ENCODE results near the gene FCRLA.
"Not testable (repeated sequence)": the region's sequence is repeated elsewhere in the genome, so short reads cannot be mapped to it uniquely, and the experiment has no call there.

The FCRLA gene, protein sequence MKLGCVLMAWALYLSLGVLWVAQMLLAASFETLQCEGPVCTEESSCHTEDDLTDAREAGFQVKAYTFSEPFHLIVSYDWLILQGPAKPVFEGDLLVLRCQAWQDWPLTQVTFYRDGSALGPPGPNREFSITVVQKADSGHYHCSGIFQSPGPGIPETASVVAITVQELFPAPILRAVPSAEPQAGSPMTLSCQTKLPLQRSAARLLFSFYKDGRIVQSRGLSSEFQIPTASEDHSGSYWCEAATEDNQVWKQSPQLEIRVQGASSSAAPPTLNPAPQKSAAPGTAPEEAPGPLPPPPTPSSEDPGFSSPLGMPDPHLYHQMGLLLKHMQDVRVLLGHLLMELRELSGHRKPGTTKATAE

DNA sequence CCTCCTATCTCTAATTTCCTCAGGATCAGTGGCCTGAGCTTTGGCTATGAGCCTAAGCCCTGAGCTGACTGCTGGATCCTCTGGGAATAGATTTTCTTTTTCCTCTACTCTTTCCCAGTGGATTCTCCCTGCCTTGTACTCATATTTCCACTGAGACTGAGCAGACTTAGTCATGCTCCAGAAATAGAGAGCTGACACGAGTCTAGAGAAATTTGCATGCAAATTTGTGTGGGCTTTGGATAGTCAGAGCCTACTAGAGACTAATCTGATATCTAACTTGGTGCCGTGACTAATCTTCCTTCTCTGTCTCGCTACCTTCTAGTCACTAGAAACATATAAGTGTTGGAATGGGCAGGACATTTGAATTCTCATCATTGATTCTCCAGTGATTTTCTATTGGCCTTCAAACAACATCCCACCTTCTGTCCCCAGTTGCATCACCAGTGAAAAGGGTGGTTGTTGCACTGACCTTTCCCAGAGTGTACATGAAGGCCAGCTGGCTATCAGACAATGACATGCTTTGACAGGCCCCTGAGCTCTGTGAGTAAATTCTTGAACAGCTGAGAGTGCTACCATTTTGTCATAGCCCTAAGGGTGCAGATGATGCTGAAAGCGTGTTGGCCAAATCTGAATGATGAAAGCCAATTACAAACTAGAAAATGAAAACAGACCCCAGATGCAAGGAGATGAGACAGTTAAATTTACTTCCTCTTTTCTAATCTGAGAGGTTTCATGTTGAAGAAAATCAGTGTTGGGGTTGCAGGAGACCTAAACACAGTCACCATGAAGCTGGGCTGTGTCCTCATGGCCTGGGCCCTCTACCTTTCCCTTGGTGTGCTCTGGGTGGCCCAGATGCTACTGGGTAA is at the start of gene FCRLA:
Gene FCRLA, plus strand, starts transcription at position 748 of the 866 bp plus-strand sequence. Its CDS starts 36 bp downstream, at position 784.
- WGBS (ENCODE audit: insufficient coverage, insufficient read length) = no CpG with 5 or more reads among the region's 4 CpGs
- Histone ChIP-seq H3K27ac (ENCODE audit: low read length) (no peak within 1 kb of the TSS), H3K27me3 (ENCODE audit: control insufficient read depth, insufficient read depth, low read length) (no peaks in the 10 kb centered on the region), H3K9me3 (ENCODE audit: control insufficient read depth, insufficient read depth, low read length) (no peaks in the 10 kb centered on the region), H3K36me3 (ENCODE audit: control insufficient read depth, insufficient read depth, low read length) (no peaks in the 10 kb centered on the region), H3K4me3 (ENCODE audit: low read length) (no peak within 1 kb of the TSS), H3K4me1 (ENCODE audit: control insufficient read depth, insufficient read depth, low read length) (no peaks in the 10 kb centered on the region)
- DNase-seq (ENCODE audit: low read depth, low spot score) = no peak

DNA sequence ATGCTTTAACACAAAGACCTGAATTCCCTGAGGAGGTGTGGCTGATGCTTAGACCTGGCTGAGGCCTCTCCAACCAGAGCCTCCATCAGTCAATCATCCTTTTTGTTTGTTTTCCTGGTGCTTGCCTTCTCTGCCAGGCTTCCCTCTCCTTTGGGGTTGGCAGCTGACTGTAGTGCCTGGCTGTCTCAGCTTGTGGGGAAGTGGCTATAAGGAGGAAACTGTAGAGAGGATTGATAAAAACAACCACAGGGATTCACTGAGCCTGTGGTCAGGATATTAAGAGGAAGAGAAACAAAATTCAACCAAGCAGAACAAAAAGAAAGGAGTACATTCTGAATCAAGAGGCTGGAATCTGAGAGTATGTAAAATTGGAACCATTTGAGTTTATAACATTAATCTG is 48.5 kb upstream of the FCRLA start:
- H3K27ac ChIP-seq (ENCODE audit: low read length); H3K9me3 ChIP-seq (ENCODE audit: control insufficient read depth, insufficient read depth, low read length); H3K4me3 ChIP-seq (ENCODE audit: low read length); DNase-seq (ENCODE audit: low read depth, low spot score); H3K4me1 ChIP-seq (ENCODE audit: control insufficient read depth, insufficient read depth, low read length); H3K36me3 ChIP-seq (ENCODE audit: control insufficient read depth, insufficient read depth, low read length); H3K27me3 ChIP-seq (ENCODE audit: control insufficient read depth, insufficient read depth, low read length): not testable (repeated sequence)

DNA sequence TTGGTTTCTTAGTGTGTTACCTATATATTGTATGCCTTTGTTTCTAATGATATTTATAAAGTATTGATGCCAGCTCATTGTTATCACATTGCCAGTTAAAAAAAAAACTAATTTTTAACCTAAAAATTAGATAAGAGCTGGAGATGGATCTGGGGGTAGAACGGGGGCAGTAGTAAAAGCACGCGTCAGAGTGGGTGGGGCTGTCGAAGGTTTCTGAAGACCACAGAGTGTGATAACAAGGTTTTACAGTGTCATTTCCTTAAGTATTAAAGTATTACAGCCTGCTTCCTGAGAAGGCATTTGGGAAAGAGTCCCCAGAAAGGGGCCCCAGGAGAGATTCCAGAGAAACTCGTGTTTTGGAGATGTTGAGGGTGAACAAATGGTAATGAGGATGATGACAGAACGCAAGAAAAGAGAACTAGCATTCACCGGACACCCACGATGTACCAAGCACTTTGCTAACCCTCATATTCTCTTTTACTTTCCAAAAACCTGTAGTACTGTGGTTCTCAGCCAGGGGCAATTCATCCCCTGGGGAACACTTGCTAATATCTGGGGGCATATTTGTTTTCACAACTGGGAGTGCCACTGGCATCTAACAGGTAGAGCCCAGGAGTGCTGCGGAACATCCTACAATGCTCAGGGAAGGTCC is 45.2 kb upstream of the FCRLA start:
- H3K36me3 ChIP-seq (ENCODE audit: control insufficient read depth, insufficient read depth, low read length); DNase-seq (ENCODE audit: low read depth, low spot score); H3K27me3 ChIP-seq (ENCODE audit: control insufficient read depth, insufficient read depth, low read length); H3K4me3 ChIP-seq (ENCODE audit: low read length); H3K9me3 ChIP-seq (ENCODE audit: control insufficient read depth, insufficient read depth, low read length); H3K27ac ChIP-seq (ENCODE audit: low read length); H3K4me1 ChIP-seq (ENCODE audit: control insufficient read depth, insufficient read depth, low read length): not testable (repeated sequence)
- no CpG with 5 or more reads among the region's 9 CpGs for WGBS (ENCODE audit: insufficient coverage, insufficient read length)

DNA sequence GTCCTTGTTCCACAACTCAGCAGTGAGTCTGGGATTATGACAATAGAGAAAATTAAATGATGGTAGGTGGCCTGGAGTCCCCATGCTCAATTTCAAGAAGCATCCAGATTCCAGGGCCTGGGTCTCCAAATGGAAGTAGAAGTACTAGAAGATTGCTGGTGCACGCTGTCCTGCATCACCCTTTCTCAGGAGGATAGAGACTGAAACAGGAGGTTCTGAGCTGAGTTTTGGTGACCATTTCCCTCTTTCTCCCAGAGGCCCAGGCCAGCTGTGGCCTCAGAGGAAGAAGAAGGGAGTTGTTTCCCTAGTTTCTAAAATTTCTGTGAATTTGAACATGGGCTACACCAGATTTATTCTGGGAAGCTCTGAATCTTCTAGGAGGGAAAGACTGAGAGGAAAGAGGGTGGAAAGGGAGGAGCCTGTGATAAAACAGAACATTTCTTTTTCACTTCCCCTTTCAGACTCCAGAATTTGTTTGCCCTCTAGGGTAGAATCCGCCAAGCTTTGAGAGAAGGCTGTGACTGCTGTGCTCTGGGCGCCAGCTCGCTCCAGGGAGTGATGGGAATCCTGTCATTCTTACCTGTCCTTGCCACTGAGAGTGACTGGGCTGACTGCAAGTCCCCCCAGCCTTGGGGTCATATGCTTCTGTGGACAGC is 44.2 kb upstream of the FCRLA start, which contains the start of gene FCGR2B:
Gene FCGR2B, plus strand, starts transcription at position 460 of the 656 bp plus-strand sequence. Its CDS starts 99 bp downstream, at position 559.
- not testable (repeated sequence) for H3K4me3 ChIP-seq (ENCODE audit: low read length); H3K9me3 ChIP-seq (ENCODE audit: control insufficient read depth, insufficient read depth, low read length); H3K27ac ChIP-seq (ENCODE audit: low read length); H3K4me1 ChIP-seq (ENCODE audit: control insufficient read depth, insufficient read depth, low read length); DNase-seq (ENCODE audit: low read depth, low spot score); H3K36me3 ChIP-seq (ENCODE audit: control insufficient read depth, insufficient read depth, low read length); H3K27me3 ChIP-seq (ENCODE audit: control insufficient read depth, insufficient read depth, low read length)
- WGBS (ENCODE audit: insufficient coverage, insufficient read length) = no CpG with 5 or more reads among the region's 4 CpGs

DNA sequence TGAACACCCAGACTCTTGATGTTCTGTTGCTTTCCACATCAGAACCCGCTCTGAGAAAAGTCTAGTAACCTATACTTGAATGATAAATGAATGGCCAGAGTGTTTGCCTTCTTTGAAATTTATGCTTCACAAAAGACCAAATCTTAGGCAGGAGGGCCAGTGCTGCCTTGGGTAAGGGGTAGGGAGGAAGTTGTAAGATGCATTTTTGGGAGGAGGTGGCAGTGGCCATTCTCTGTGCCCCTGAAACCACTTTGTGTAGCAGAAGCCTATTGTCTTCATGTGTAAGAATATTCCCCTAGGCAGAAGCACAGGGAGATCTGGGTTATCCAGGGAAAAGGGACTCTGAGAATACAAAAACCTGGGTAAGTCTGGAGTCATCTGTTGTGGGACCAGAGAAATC is 43.5 kb upstream of the FCRLA start:
- not testable (repeated sequence) for H3K36me3 ChIP-seq (ENCODE audit: control insufficient read depth, insufficient read depth, low read length); H3K9me3 ChIP-seq (ENCODE audit: control insufficient read depth, insufficient read depth, low read length); DNase-seq (ENCODE audit: low read depth, low spot score); H3K4me1 ChIP-seq (ENCODE audit: control insufficient read depth, insufficient read depth, low read length); H3K27me3 ChIP-seq (ENCODE audit: control insufficient read depth, insufficient read depth, low read length); H3K27ac ChIP-seq (ENCODE audit: low read length); H3K4me3 ChIP-seq (ENCODE audit: low read length)
- WGBS (ENCODE audit: insufficient coverage, insufficient read length) = no CpG with 5 or more reads among the region's 1 CpG

DNA sequence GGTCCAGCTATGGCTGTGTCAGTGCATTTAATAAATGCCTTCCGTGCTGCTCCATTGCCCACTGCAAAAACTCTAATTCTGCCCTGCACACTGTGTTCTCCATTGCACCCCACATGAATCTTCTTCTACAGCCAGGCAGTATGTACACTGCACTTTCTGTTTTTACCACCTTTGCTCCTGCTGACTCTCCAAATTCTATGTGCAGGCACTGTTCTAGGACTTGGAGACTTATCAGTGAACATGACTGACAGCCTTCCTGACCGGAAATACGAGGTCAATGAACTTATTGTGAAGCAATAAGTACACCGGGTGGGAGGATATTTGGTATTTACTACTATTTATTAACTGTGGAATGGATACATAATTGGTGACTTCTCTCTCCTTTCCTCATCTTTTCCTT is 42.3 kb upstream of the FCRLA start:
- H3K27ac ChIP-seq (ENCODE audit: low read length); H3K36me3 ChIP-seq (ENCODE audit: control insufficient read depth, insufficient read depth, low read length); H3K27me3 ChIP-seq (ENCODE audit: control insufficient read depth, insufficient read depth, low read length); H3K9me3 ChIP-seq (ENCODE audit: control insufficient read depth, insufficient read depth, low read length); H3K4me1 ChIP-seq (ENCODE audit: control insufficient read depth, insufficient read depth, low read length); DNase-seq (ENCODE audit: low read depth, low spot score); H3K4me3 ChIP-seq (ENCODE audit: low read length): not testable (repeated sequence)
- no CpG with 5 or more reads among the region's 4 CpGs for WGBS (ENCODE audit: insufficient coverage, insufficient read length)

DNA sequence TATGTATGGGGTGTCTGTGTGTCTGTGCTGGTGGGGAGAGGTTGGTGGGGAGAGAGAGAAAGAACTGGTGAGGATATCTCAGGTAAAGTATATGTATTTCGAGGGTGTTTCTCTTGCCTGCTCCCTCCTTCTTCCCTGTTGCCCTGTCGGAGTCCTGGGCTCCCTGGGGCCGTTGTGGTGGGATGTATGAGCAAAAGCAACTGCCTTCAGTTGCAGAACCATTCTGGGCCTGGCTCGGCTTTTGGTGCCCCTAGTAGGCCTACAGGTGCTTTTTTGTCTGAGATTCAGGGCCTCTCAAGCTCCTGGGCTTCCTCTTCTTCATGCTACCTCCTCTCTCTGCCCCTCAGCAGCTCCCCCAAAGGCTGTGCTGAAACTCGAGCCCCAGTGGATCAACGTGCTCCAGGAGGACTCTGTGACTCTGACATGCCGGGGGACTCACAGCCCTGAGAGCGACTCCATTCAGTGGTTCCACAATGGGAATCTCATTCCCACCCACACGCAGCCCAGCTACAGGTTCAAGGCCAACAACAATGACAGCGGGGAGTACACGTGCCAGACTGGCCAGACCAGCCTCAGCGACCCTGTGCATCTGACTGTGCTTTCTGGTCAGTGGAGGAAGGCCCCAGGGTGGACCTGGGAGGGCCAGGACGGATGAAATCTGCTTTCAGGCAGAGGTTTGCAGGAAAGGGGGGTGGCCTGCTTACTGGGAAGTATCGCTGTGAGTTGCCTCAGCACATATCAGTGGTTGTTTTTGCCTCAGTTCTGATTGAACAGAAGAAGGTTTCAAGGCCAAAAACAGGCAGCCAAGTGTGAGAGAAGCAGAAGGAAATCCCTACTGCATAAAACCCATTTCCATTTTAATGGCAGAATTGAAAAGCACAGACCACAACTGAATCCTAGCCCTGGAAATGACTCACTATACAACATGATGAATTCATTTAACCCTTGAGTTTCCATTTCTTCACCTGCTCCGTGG is 35.7 kb upstream of the FCRLA start:
- H3K9me3 ChIP-seq (ENCODE audit: control insufficient read depth, insufficient read depth, low read length); H3K27ac ChIP-seq (ENCODE audit: low read length); H3K4me3 ChIP-seq (ENCODE audit: low read length); DNase-seq (ENCODE audit: low read depth, low spot score); H3K36me3 ChIP-seq (ENCODE audit: control insufficient read depth, insufficient read depth, low read length); H3K4me1 ChIP-seq (ENCODE audit: control insufficient read depth, insufficient read depth, low read length); H3K27me3 ChIP-seq (ENCODE audit: control insufficient read depth, insufficient read depth, low read length): not testable (repeated sequence)
- WGBS (ENCODE audit: insufficient coverage, insufficient read length) = no CpG with 5 or more reads among the region's 15 CpGs

DNA sequence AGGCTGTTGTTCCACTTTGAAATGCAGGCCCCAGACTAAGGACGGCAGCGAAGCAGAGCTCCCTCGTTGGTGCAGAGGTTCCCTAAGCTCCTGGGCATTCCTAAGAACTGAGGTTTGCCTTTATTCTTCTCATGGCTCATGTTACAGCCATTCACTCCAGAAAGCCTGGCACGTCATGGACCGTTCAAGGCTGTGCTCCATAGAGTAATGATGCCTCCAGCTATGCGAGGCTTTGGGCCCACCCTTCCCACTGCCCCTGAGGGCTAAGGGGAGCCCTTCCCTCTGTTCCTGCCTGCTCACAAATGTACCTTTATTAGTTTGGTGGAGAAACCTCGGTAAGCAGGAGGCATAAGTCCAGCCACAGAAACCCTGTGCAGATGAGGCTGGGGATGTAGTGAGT is 33.6 kb upstream of the FCRLA start:
- not testable (repeated sequence) for H3K27me3 ChIP-seq (ENCODE audit: control insufficient read depth, insufficient read depth, low read length); H3K27ac ChIP-seq (ENCODE audit: low read length)
- no CpG with 5 or more reads among the region's 7 CpGs for WGBS (ENCODE audit: insufficient coverage, insufficient read length)

DNA sequence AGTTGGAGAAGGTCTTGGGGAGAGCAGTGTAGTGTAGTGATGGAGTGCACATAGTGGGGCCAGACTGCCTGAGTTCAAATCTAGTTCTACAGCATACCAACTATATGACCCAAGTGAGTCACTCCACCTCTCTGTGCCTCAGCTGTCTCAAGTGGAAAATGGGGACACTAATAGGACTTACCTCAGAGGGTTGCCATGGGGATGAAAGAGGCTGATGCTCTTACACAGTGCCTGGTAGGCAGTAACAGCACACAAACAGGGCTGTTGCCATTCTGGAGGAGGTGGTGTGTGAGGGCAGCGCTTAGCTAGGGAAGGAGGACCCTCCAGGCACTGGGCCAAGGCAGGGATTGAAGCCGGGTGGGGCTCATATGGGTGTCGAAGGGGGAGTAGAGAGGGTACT is 32.6 kb upstream of the FCRLA start:
- not testable (repeated sequence) for H3K4me3 ChIP-seq (ENCODE audit: low read length); H3K36me3 ChIP-seq (ENCODE audit: control insufficient read depth, insufficient read depth, low read length); H3K4me1 ChIP-seq (ENCODE audit: control insufficient read depth, insufficient read depth, low read length); H3K27me3 ChIP-seq (ENCODE audit: control insufficient read depth, insufficient read depth, low read length); H3K27ac ChIP-seq (ENCODE audit: low read length); DNase-seq (ENCODE audit: low read depth, low spot score); H3K9me3 ChIP-seq (ENCODE audit: control insufficient read depth, insufficient read depth, low read length)
- WGBS (ENCODE audit: insufficient coverage, insufficient read length) = no CpG with 5 or more reads among the region's 3 CpGs

More for the DNA sequence above, 33.6 kb upstream of the FCRLA start:
- not testable (repeated sequence) for H3K4me1 ChIP-seq (ENCODE audit: control insufficient read depth, insufficient read depth, low read length); DNase-seq (ENCODE audit: low read depth, low spot score); H3K36me3 ChIP-seq (ENCODE audit: control insufficient read depth, insufficient read depth, low read length); H3K4me3 ChIP-seq (ENCODE audit: low read length); H3K9me3 ChIP-seq (ENCODE audit: control insufficient read depth, insufficient read depth, low read length)

Measured in iPS DF 6.9 (cell line).